Measurements from ENCODE around the gene CALD1. TPM values are rescaled to one million over a fixed set of nuclear protein-coding genes. Genes with fewer than 3 reads are reported as not detected.

Gene CALD1
- total and polyA plus RNA-seq, 2 experiments from 2014 or later = 132 to 842 TPM

- Mint-ChIP-seq H3K4me3 (no peak overlapping the region), H3K27me3 (ENCODE audit: insufficient read depth, low read depth, poor library complexity) (peaks cover 2% of the 10 kb centered on the region), H3K9me3 (peaks cover 9% of the 10 kb centered on the region; the same call in 1 of the 3 replicates), H3K27ac (no peak overlapping the region), H3K4me1 (peaks cover 25% of the 10 kb centered on the region), H3K36me3 (ENCODE audit: low read depth) (peaks cover 39% of the 10 kb centered on the region; the same call in 2 of the 3 replicates)
- Histone ChIP-seq H3K4me2 (no peak overlapping the region), H2AFZ (no peak overlapping the region), H3K79me2 (replicated peaks; ENCODE audit: insufficient read depth) (peaks cover 68% of the 10 kb centered on the region), H3K27ac (ENCODE audit: low read depth) (no peak overlapping the region), H3K4me1 (ENCODE audit: insufficient read depth) (peaks cover 18% of the 10 kb centered on the region), H3K27me3 (ENCODE audit: insufficient read depth) (no peaks in the 10 kb centered on the region), H3K4me3 (no peak overlapping the region), H3K36me3 (ENCODE audit: insufficient read depth) (0 out of 2 replicates have a peak, but pooled peaks cover 5% of the 10 kb centered on the region), H4K20me1 (replicated peaks; ENCODE audit: insufficient read depth) (no peaks in the 10 kb centered on the region), H3F3A (replicated peaks; ENCODE audit: low read depth) (no peaks in the 10 kb centered on the region), H3K9me2 (ENCODE audit: insufficient read depth) (no peaks in the 10 kb centered on the region)
- ATAC-seq (no peak), DNase-seq (ENCODE audit: low spot score) (no peak)
- no peak for TF ChIP-seq POLR2AphosphoS5 (IDR thresholded peaks at IDR 0.05; ENCODE audit: low read depth)
- no peak for TF ChIP-seq ZNF331 (CRISPR knock-in tag; IDR thresholded peaks at IDR 0.05; ENCODE audit: low read depth)
- TF ChIP-seq ZNF462 (CRISPR knock-in tag; IDR thresholded peaks at IDR 0.05) = no peak
These were observed 26.8 kb downstream of the CALD1 start for GRCh38 chr7:134806197-134806596.

- Histone ChIP-seq H3F3A (replicated peaks; ENCODE audit: low read depth) (no peaks in the 10 kb centered on the region), H2AFZ (no peak overlapping the region), H3K27ac (ENCODE audit: low read depth) (no peak overlapping the region), H3K9me2 (ENCODE audit: insufficient read depth) (no peaks in the 10 kb centered on the region), H3K4me1 (ENCODE audit: insufficient read depth) (peaks cover 16% of the 10 kb centered on the region), H3K4me2 (no peak overlapping the region), H3K27me3 (ENCODE audit: insufficient read depth) (no peaks in the 10 kb centered on the region), H3K36me3 (ENCODE audit: insufficient read depth) (no peaks in the 10 kb centered on the region), H3K79me2 (replicated peaks; ENCODE audit: insufficient read depth) (peaks cover 79% of the 10 kb centered on the region), H4K20me1 (replicated peaks; ENCODE audit: insufficient read depth) (no peaks in the 10 kb centered on the region), H3K4me3 (no peak overlapping the region)
- peaks cover 15% of the 10 kb centered on the region for H3K36me3 Mint-ChIP-seq (ENCODE audit: low read depth)
- peaks cover 19% of the 10 kb centered on the region for H3K4me1 Mint-ChIP-seq
- H3K27me3 Mint-ChIP-seq (ENCODE audit: insufficient read depth, low read depth, poor library complexity) = peaks cover 2% of the 10 kb centered on the region
- no peak overlapping the region for H3K4me3 Mint-ChIP-seq
- H3K9me3 Mint-ChIP-seq = 0 out of 3 replicates have a peak, but pooled peaks cover 4% of the 10 kb centered on the region
- H3K27ac Mint-ChIP-seq = no peak overlapping the region
- no peak for ATAC-seq
- DNase-seq (ENCODE audit: low spot score) = no peak
- TF ChIP-seq CREB1 (CRISPR knock-in tag; IDR thresholded peaks at IDR 0.05; ENCODE audit: low read depth) (no peak), REST (IDR thresholded peaks at IDR 0.05; ENCODE audit: unreplicated experiment) (no peak), POLR2AphosphoS5 (IDR thresholded peaks at IDR 0.05; ENCODE audit: low read depth) (no peak), JUNB (IDR thresholded peaks at IDR 0.05; ENCODE audit: unreplicated experiment) (no peak), ZNF331 (CRISPR knock-in tag; IDR thresholded peaks at IDR 0.05; ENCODE audit: low read depth) (no peak), EZH2phosphoT487 (IDR thresholded peaks at IDR 0.05; ENCODE audit: unreplicated experiment) (no peak), NANOG (IDR thresholded peaks at IDR 0.05; ENCODE audit: borderline replicate concordance) (no peak), ZNF114 (CRISPR knock-in tag; IDR thresholded peaks at IDR 0.05) (no peak), ETS1 (IDR thresholded peaks at IDR 0.05) (no peak)
These were observed 30.2 kb downstream of the CALD1 start for GRCh38 chr7:134809616-134810015.

Measured in GM23338 (cell line).